Panc1 (cell line): ENCODE data around the gene ADAMTS2. TPM values are rescaled to one million over a fixed set of nuclear protein-coding genes. Genes with fewer than 3 reads are reported as not detected.

Experiments used
- ATAC-seq: fragments of 200-7000 bp; cut with Tn5 transposase; 2 replicates; pipeline ENCODE4 v1.9.1; 2020; ENCODE audit warnings: mild to moderate bottlenecking, moderate library complexity
- BruUV-seq: library from RNA; stranded (reverse); fragments of 400-500 nt; replicated peaks from 2 replicates; lab custom pipeline; 2021; lab: Mats Ljungman, UMichigan
- CTCF ChIA-PET: fragments of 300-600 bp; sonication (Branson Sonifier 250); formaldehyde crosslinking; loops from one replicate; lab custom pipeline; 2022; ENCODE audit warnings: antibody characterized with exemption; lab: Charles Lee
- POLR2A ChIA-PET: fragments of 300-600 bp; sonication (Branson Sonifier 250); formaldehyde crosslinking; loops from one replicate; lab custom pipeline; 2022; ENCODE audit warnings: antibody characterized with exemption; lab: Charles Lee
- DNase-seq: peaks from one replicate; pipeline ENCODE4 v3.0.0-alpha.2; 2010; ENCODE audit warnings: low read depth, low spot score
- H3K27ac ChIP-seq: 2 replicates; pipeline ENCODE4 v1.5.1; 2011; ENCODE audit warnings: mild to moderate bottlenecking, low read length, inconsistent platforms
- H3K27me3 ChIP-seq: fragments of 200-500 bp; sonication (Bioruptor generic); 2 replicates; pipeline ENCODE4 v1.6.0; 2014; ENCODE audit warnings: low read length, inconsistent platforms; ENCODE audit not compliant: control insufficient read depth, insufficient read depth
- H3K36me3 ChIP-seq: fragments of 200-500 bp; sonication (Bioruptor generic); 2 replicates; pipeline ENCODE4 v1.5.1; 2014; ENCODE audit warnings: inconsistent platforms, mild to moderate bottlenecking, low read length, moderate library complexity; ENCODE audit not compliant: control insufficient read depth, insufficient read depth
- H3K4me1 ChIP-seq: 2 replicates; pipeline ENCODE4 v1.5.1; 2011; ENCODE audit warnings: inconsistent platforms, mild to moderate bottlenecking, low read length, moderate library complexity; ENCODE audit not compliant: control insufficient read depth, insufficient read depth
- H3K4me3 ChIP-seq, 2 experiments: 2 replicates each; pipeline ENCODE4 v1.5.1; 2011 to 2012; ENCODE audit warnings: low read depth in 2 of 2, low read length in 2 of 2, mild to moderate bottlenecking in 2 of 2, inconsistent platforms in 1 of 2, moderate library complexity in 1 of 2
- H3K9me3 ChIP-seq: fragments of 200-500 bp; sonication (Bioruptor generic); 2 replicates; pipeline ENCODE4 v1.5.1; 2014; ENCODE audit warnings: low read depth, mild to moderate bottlenecking, inconsistent platforms, low read length, moderate library complexity; ENCODE audit not compliant: control insufficient read depth, insufficient read depth
- POLR2AphosphoS5 ChIP-seq: IDR thresholded peaks from 2 replicates; pipeline ENCODE4 v1.6.1; 2012; ENCODE audit warnings: mild to moderate bottlenecking, low read depth, low read length, moderate library complexity
- SIN3A ChIP-seq: IDR thresholded peaks from 2 replicates; pipeline ENCODE4 v1.6.1; 2012; ENCODE audit warnings: low read depth, mild to moderate bottlenecking, low read length, moderate library complexity, borderline replicate concordance; ENCODE audit not compliant: insufficient read depth
- TCF7L2 ChIP-seq: IDR thresholded peaks from 2 replicates; pipeline ENCODE4 v1.6.1; 2011; ENCODE audit warnings: mild to moderate bottlenecking, low read depth, low read length, inconsistent platforms
- in situ Hi-C: cut with HindIII; loops from 2 replicates; pipeline ENCODE4 v1.10.0; 2016; ENCODE audit warnings: low sequenced_read_pairs, low pct_unique_long_range_greater_than_20kb
- intact Hi-C: fragments of 100-400 bp; cut with micrococcal nuclease; formaldehyde crosslinking; loops from one replicate; pipeline ENCODE4 v1.10.0; 2022; ENCODE audit not compliant: unreplicated experiment
- total RNA-seq: library from RNA; stranded (reverse); gene quantifications from one replicate; pipeline ENCODE4 v1.2.1, GENCODE V29; 2021; ENCODE audit not compliant: unreplicated experiment
- TF ChIP-seq, protein P1 (sequence below): fragments of 450-650 bp; IDR thresholded peaks from 2 replicates; pipeline ENCODE4 v1.5.1; 2017; ENCODE audit warnings: mild to moderate bottlenecking
- TF ChIP-seq, protein P2 (sequence below), 2 experiments: IDR thresholded peaks; 2 replicates each; pipeline ENCODE4 v1.6.1; 2011 to 2012; ENCODE audit warnings: low read depth in 2 of 2, control low read depth in 1 of 2, low read length in 1 of 2, mild to moderate bottlenecking in 1 of 2, moderate library complexity in 1 of 2; ENCODE audit not compliant: insufficient read depth in 1 of 2

Gene ADAMTS2
- total RNA-seq, 1 experiment from 2014 or later, result 0.13 TPM

- in situ Hi-C loops, result no loop called here
- intact Hi-C loops, result no loop called here
- ChIA-PET CTCF (interaction anchor here (0.7 kb wide), 1 partner anchor 213 kb away, joined by 3 read pairs; no protein-coding TSS in a partner anchor), POLR2A (no interaction called here)
- Histone ChIP-seq H3K4me1 (peaks cover 7% of the 10 kb centered on the region), H3K9me3 (no peaks in the 10 kb centered on the region), H3K27me3 (no peaks in the 10 kb centered on the region), H3K4me3 (no peak overlapping the region), H3K27ac (no peak overlapping the region), H3K36me3 (no peaks in the 10 kb centered on the region)
- BruUV-seq, result no TSS peak
- ATAC-seq (no peak), DNase-seq (no peak)
- TF ChIP-seq SIN3A (no peak), POLR2AphosphoS5 (no peak), TCF7L2 (no peak)
- TF ChIP-seq, protein P1, sequence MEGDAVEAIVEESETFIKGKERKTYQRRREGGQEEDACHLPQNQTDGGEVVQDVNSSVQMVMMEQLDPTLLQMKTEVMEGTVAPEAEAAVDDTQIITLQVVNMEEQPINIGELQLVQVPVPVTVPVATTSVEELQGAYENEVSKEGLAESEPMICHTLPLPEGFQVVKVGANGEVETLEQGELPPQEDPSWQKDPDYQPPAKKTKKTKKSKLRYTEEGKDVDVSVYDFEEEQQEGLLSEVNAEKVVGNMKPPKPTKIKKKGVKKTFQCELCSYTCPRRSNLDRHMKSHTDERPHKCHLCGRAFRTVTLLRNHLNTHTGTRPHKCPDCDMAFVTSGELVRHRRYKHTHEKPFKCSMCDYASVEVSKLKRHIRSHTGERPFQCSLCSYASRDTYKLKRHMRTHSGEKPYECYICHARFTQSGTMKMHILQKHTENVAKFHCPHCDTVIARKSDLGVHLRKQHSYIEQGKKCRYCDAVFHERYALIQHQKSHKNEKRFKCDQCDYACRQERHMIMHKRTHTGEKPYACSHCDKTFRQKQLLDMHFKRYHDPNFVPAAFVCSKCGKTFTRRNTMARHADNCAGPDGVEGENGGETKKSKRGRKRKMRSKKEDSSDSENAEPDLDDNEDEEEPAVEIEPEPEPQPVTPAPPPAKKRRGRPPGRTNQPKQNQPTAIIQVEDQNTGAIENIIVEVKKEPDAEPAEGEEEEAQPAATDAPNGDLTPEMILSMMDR, result no peak
- TF ChIP-seq, protein P2, sequence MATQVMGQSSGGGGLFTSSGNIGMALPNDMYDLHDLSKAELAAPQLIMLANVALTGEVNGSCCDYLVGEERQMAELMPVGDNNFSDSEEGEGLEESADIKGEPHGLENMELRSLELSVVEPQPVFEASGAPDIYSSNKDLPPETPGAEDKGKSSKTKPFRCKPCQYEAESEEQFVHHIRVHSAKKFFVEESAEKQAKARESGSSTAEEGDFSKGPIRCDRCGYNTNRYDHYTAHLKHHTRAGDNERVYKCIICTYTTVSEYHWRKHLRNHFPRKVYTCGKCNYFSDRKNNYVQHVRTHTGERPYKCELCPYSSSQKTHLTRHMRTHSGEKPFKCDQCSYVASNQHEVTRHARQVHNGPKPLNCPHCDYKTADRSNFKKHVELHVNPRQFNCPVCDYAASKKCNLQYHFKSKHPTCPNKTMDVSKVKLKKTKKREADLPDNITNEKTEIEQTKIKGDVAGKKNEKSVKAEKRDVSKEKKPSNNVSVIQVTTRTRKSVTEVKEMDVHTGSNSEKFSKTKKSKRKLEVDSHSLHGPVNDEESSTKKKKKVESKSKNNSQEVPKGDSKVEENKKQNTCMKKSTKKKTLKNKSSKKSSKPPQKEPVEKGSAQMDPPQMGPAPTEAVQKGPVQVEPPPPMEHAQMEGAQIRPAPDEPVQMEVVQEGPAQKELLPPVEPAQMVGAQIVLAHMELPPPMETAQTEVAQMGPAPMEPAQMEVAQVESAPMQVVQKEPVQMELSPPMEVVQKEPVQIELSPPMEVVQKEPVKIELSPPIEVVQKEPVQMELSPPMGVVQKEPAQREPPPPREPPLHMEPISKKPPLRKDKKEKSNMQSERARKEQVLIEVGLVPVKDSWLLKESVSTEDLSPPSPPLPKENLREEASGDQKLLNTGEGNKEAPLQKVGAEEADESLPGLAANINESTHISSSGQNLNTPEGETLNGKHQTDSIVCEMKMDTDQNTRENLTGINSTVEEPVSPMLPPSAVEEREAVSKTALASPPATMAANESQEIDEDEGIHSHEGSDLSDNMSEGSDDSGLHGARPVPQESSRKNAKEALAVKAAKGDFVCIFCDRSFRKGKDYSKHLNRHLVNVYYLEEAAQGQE (IDR thresholded peaks at IDR 0.05; ENCODE audit: insufficient read depth in 1 of 2, low read depth in 2 of 2, low read length in 1 of 2), result no peak
Observed at GRCh38 chr5:179276838-179277395, 68.3 kb downstream of the ADAMTS2 start.

DNA sequence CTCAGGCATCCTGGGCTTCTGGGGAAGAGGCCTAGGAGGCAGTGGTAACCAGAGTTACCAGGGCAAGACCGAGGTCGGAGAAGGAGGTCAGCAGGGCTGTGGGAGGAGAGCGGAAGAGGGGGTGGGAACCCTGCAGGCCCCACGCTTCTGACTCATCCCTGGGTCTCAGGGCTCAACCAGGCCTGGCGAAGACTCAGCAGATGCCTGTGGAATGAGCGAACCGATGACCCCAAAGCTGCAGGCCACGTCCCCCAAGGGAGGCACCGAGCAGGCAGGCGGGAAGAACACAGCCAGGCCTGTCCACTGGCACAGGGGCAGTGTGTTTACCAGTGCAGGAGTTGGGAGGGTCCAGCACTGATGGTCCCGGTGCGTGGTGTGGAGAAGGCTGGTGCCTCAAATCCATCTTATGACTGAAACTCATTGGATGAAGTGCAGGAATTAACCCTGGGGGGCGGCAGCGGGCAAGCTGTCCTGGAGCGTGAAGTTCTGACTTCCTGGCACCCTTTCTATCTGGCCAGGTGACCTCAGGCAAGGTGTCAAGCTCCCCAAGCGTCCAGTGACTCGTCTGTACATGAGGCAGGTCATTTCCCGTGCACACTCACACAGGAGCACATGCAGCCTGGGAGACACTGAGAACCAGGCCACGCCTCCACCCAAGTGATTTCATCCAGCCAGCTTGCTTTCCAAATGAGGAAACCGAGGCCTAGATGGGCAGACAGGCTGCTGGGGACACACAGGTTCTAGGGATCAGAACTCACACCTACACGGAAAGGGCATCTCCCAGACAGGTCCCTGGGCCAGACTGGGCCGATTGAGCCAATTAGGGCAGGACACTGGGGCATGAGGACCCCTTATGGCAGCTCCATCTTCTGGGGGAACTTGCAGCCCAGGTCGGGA is 69.1 kb downstream of the ADAMTS2 start:
- in situ Hi-C loops, result no loop called here
- no TSS peak for BruUV-seq

More for the DNA sequence above, 69.1 kb downstream of the ADAMTS2 start:
- H3K4me1 ChIP-seq, result peaks cover 7% of the 10 kb centered on the region
- no peaks in the 10 kb centered on the region for H3K27me3 ChIP-seq
- ATAC-seq (peak; percentile 64), DNase-seq (no peak)
- H3K4me3 ChIP-seq, result no peak overlapping the region
- TF ChIP-seq, protein P2 (IDR thresholded peaks at IDR 0.05; ENCODE audit: insufficient read depth in 1 of 2, low read depth in 2 of 2, low read length in 1 of 2), result no peak
- TF ChIP-seq, protein P1, result no peak
- TF ChIP-seq TCF7L2, result no peak
- no peak for TF ChIP-seq POLR2AphosphoS5
- TF ChIP-seq SIN3A, result no peak
- ChIA-PET CTCF (interaction anchor here (0.7 kb wide), 1 partner anchor 214 kb away, joined by 3 read pairs; no protein-coding TSS in a partner anchor), POLR2A (no interaction called here)
- no peaks in the 10 kb centered on the region for H3K36me3 ChIP-seq
- intact Hi-C loops, result no loop called here
- H3K9me3 ChIP-seq, result no peaks in the 10 kb centered on the region
- H3K27ac ChIP-seq, result no peak overlapping the region
